NCI-H2107 treated with DMSO at 0.1 percent for 48 hours (cell line): ENCODE measurements around the gene MAD1L1.

Experiments used
- DNase-seq: peaks from one replicate; lab custom pipeline; 2025; ENCODE audit not compliant: unreplicated experiment; lab: John Stamatoyannopoulos, UW

Gene MAD1L1

GRCh38 chr7:2242541-2243429, 10.0 kb upstream of the MAD1L1 start:
- DNase-seq, result peak; percentile 12

- peak; percentile 31 for DNase-seq
Measured at GRCh38 chr7:2241580-2242540, 9.1 kb upstream of the MAD1L1 start, which contains the start of the genes MRM2 and NUDT1. Gene MRM2 (minus strand): TSS chr7:2242205. CDS start chr7:2242169, 36 bp downstream. Gene NUDT1 (plus strand): TSS chr7:2242226. CDS start chr7:2244575, 2,349 bp downstream.

GRCh38 chr7:2239242-2239641, 6.5 kb upstream of the MAD1L1 start:
- DNase-seq, result no peak

- DNase-seq, result no peak
Measured at GRCh38 chr7:2237109-2237602, 4.4 kb upstream of the MAD1L1 start.

GRCh38 chr7:2233926-2234325, 1.2 kb upstream of the MAD1L1 start:
- DNase-seq, result no peak

- DNase-seq, result no peak
Measured at GRCh38 chr7:2231992-2232765, 566 bp downstream of the MAD1L1 start.

GRCh38 chr7:2230882-2231281, 1.9 kb downstream of the MAD1L1 start:
- DNase-seq, result no peak

- DNase-seq, result no peak
Measured at GRCh38 chr7:2230226-2230625, 2.5 kb downstream of the MAD1L1 start.

- no peak for DNase-seq
Measured at GRCh38 chr7:2229467-2229866, 3.3 kb downstream of the MAD1L1 start.

- no peak for DNase-seq
Measured at GRCh38 chr7:2228921-2229320, 3.8 kb downstream of the MAD1L1 start.

GRCh38 chr7:2227699-2228098, 5.0 kb downstream of the MAD1L1 start:
- DNase-seq, result no peak

GRCh38 chr7:2225830-2226229, 6.9 kb downstream of the MAD1L1 start:
- DNase-seq, result no peak

- DNase-seq, result no peak
Measured at GRCh38 chr7:2225336-2225735, 7.4 kb downstream of the MAD1L1 start.

GRCh38 chr7:2224934-2225333, 7.8 kb downstream of the MAD1L1 start:
- DNase-seq, result no peak

- DNase-seq, result no peak
Measured at GRCh38 chr7:2224491-2224928, 8.2 kb downstream of the MAD1L1 start.

GRCh38 chr7:2223321-2223720, 9.4 kb downstream of the MAD1L1 start:
- no peak for DNase-seq

- no peak for DNase-seq
Measured at GRCh38 chr7:2222516-2222915, 10.2 kb downstream of the MAD1L1 start.

- DNase-seq, result no peak
Measured at GRCh38 chr7:2220954-2221353, 11.8 kb downstream of the MAD1L1 start.

GRCh38 chr7:2220506-2220905, 12.2 kb downstream of the MAD1L1 start:
- no peak for DNase-seq

GRCh38 chr7:2220030-2220429, 12.7 kb downstream of the MAD1L1 start:
- no peak for DNase-seq

GRCh38 chr7:2219606-2220005, 13.1 kb downstream of the MAD1L1 start:
- DNase-seq, result no peak
